Kidney epithelial cell (primary cell): Measurements from ENCODE around the gene FAM184B. TPM values are rescaled to one million over a fixed set of nuclear protein-coding genes. Genes with fewer than 3 reads are reported as not detected.

Experiments
- DNase-seq: peaks from one replicate; pipeline ENCODE4 v3.0.0-alpha.2; 2010; ENCODE audit warnings: low read depth
- H3K27me3 ChIP-seq: 2 replicates; pipeline ENCODE4 v1.6.0; 2011; ENCODE audit warnings: low read length; ENCODE audit not compliant: control insufficient read depth, insufficient read depth
- H3K36me3 ChIP-seq: 2 replicates; pipeline ENCODE4 v1.5.1; 2011; ENCODE audit warnings: low read length; ENCODE audit not compliant: control insufficient read depth, insufficient read depth
- H3K4me3 ChIP-seq: 2 replicates; pipeline ENCODE4 v1.5.1; 2011; ENCODE audit warnings: low read depth, mild to moderate bottlenecking, control low read depth, low read length
- total RNA-seq: library from RNA; depleted of rRNA; stranded (reverse); fragments of >200 nt; gene quantifications from 2 replicates; pipeline ENCODE4 v1.2.3, GENCODE V29; 2015
- TF ChIP-seq, protein P1 (sequence below): IDR thresholded peaks from 2 replicates; pipeline ENCODE4 v1.5.1; 2011; ENCODE audit warnings: mild to moderate bottlenecking, moderate library complexity, low read length, control low read depth, inconsistent platforms; ENCODE audit not compliant: insufficient read depth, poor library complexity, severe bottlenecking

FAM184B gene
- under 0.01 TPM in 2 replicates for total RNA-seq

GRCh38 chr4:17781300-17782287 lies at the start of gene FAM184B:
TSS of gene FAM184B (minus strand) at chr4:17781621. CDS start at chr4:17781299, 322 bp downstream.
- no peak for DNase-seq
- Histone ChIP-seq H3K4me3 (peak within 1 kb of the TSS; percentile 19), H3K36me3 (no peaks in the 10 kb centered on the region), H3K27me3 (peaks cover 25% of the 10 kb centered on the region)
- TF ChIP-seq, protein P1, sequence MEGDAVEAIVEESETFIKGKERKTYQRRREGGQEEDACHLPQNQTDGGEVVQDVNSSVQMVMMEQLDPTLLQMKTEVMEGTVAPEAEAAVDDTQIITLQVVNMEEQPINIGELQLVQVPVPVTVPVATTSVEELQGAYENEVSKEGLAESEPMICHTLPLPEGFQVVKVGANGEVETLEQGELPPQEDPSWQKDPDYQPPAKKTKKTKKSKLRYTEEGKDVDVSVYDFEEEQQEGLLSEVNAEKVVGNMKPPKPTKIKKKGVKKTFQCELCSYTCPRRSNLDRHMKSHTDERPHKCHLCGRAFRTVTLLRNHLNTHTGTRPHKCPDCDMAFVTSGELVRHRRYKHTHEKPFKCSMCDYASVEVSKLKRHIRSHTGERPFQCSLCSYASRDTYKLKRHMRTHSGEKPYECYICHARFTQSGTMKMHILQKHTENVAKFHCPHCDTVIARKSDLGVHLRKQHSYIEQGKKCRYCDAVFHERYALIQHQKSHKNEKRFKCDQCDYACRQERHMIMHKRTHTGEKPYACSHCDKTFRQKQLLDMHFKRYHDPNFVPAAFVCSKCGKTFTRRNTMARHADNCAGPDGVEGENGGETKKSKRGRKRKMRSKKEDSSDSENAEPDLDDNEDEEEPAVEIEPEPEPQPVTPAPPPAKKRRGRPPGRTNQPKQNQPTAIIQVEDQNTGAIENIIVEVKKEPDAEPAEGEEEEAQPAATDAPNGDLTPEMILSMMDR: no peak

DNA sequence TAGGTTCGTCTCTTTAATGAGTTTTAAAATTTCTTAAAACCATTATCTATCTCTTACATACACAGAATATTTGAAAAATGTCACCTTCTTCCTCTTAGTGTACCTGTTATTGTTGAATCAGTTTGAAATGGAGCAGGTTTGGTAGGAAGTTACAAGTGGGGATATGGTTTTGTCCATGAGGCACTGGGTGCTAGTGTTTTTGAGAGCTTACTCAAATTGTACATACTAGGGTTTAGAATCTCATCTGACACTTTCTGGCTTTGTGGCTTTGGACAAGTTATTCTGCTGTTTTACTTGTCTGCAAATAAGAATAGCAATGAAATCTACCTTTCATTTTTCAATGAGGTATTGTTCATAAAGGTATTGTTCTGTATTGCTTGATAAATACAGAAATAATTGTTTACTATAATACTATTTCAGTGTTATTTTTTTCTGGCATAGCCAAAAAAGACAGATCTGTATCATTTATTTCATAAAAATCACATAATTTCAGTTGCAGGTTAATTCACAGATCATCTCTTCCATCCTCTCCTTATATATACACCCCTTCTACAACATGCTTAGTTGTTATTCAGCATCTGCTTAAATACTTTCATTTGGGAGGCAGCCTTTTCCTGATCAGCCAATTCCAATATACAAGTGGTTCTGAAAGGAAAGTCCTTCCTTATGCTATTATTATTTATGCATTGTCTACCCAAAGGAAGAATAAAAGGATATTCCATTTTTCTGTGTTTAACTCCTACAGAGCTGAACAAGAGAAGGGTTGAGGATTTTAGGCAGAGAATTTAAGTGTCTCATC lies 42.6 kb upstream of the FAM184B start:
- Histone ChIP-seq H3K4me3 (no peak overlapping the region), H3K36me3 (no peaks in the 10 kb centered on the region), H3K27me3 (no peaks in the 10 kb centered on the region)
- no peak for DNase-seq
- TF ChIP-seq, protein P1: no peak

- TF ChIP-seq, protein P1: peak; percentile 47
- peak; percentile 34 for DNase-seq
- Histone ChIP-seq H3K4me3 (no peak overlapping the region), H3K36me3 (no peaks in the 10 kb centered on the region), H3K27me3 (no peaks in the 10 kb centered on the region)
Observed at GRCh38 chr4:17817027-17817426, 35.6 kb upstream of the FAM184B start.

DNA sequence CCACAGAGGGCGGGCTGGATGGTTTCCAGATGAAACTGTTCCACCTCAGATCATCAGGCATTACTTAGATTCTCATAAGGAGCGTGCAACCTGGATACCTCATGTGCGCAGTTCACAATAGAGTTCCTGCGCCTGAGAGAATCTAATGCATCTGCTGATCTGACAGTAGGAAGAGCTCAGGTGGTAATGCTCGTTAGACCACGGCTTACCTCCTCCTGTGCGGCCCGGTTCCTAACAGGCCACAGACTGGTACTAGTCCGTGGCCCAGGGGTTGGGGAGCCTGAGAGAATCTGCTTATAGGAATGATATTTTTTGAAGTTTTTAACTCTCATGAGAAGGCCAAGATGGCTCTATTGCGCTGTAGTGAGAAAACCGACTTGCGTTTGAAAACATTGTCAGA lies 34.7 kb upstream of the FAM184B start:
- Histone ChIP-seq H3K36me3 (no peaks in the 10 kb centered on the region), H3K4me3 (no peak overlapping the region), H3K27me3 (no peaks in the 10 kb centered on the region)
- TF ChIP-seq, protein P1: no peak
- DNase-seq: no peak

DNA sequence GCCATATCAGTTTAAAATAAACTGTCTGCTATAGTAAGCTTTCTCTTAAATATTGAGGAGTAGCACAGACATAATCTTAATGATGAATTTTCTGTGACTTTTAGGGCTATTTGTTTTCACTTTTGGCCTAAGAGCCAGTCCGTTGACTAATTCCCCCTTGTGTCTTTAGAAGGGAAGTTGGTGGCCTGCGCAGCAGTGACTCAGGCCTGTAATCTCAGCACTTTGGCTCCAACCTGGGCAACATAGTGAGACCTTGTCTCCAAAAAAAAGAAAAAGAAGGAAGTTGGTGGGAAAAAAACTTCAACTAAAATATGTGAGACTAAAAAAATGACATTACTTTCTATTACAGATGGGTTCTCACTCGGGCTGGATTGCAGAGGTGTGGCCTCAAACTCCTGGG lies 32.7 kb upstream of the FAM184B start:
- H3K4me3 ChIP-seq: no peak overlapping the region

More for the DNA sequence above, 32.7 kb upstream of the FAM184B start:
- TF ChIP-seq, protein P1: no peak
- DNase-seq: no peak
- Histone ChIP-seq H3K27me3 (no peaks in the 10 kb centered on the region), H3K36me3 (no peaks in the 10 kb centered on the region)
